GM18909 (cell line): ENCODE measurements around the gene PDE2A.
"Not testable (repeated sequence)": the region's sequence is repeated elsewhere in the genome, so short reads cannot be mapped to it uniquely, and the experiment has no call there.

Experiments used
- ATAC-seq: cut with Tn5 transposase; IDR thresholded peaks from one replicate; pipeline ENCODE4 v1.9.1; 2021; ENCODE audit warnings: mild to moderate bottlenecking; ENCODE audit not compliant: unreplicated experiment, poor library complexity

Gene PDE2A

GRCh38 chr11:72581067-72581466 is 93.2 kb downstream of the PDE2A start:
- ATAC-seq = no peak

DNA sequence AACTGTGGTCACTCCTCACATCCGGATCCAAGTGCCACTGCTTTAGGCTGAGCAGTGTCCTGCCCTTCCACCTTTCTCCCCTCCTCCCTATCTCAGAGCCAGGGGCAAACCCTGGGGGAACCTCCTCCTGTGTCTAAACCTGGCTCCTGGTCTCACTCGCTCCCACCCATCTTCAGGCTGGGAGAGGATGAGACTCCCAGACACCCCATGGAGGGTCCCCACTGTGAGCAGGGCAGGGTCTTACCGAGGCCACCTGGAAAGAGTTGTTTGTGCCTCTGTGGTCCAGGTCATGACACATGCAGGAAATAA is 93.6 kb downstream of the PDE2A start:
- no peak for ATAC-seq

- ATAC-seq = no peak
These were observed 94.2 kb downstream of the PDE2A start for GRCh38 chr11:72579816-72580641.

DNA sequence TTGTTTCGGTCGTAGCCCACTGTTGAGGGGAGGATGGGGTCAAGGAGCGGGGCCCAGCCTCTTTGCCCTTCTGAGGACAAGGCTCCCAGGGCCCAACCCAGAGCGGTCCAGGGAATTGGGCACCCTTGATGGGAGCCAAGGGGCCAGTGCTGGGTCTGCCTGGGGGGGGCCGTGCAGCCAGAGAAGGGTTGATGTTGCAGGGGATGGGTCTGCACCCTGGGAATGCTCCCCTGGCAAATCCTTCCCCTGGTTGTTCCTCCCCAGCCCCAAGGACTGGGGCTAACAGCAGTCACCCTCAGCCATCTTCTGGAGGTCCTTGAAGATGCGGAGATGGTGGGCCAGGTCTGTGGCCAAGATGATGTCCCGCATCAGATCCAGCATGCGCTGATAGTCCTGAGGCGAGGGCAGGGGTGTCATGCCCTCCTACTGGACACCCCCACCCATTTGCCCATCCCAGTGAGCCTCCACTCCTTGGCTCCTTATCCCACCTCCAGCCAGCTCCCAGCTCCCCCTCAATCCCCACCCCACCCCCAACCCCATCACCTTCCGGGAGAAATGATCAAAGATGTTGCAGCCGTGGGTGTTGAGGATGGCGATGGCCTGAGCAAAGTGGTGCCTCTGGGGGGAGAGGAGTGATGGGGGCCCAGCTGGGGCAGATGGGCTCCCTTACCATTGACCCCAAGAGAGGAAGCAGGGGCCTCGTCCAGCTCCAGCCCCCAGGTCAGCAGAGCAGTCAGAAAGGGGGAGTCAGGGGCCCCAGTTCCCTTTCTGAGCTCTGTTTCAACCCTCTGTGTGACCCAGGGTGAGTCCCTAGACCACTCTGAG is 95.0 kb downstream of the PDE2A start:
- no peak for ATAC-seq

- ATAC-seq = no peak
These were observed 95.7 kb downstream of the PDE2A start for GRCh38 chr11:72578566-72578965.

DNA sequence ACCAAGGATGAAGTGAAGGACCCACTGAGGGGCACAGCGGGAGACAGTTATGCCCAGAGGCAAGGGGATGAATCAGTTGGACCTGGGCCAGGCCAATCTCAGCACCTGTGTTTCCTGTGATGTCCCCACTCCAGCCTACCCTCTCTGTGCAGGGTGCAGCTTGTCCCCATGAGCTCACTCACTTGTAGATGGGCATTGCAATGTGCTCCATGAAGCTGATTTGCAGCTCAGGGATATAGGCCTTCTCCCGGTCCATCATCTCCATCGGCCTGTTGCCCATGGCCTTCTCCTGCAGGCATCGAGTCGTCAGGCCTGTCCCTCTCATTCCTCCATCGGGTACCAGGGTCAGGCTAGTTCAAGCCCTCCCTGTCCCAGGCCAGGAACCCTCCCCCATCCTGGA is 96.2 kb downstream of the PDE2A start:
- ATAC-seq = no peak

DNA sequence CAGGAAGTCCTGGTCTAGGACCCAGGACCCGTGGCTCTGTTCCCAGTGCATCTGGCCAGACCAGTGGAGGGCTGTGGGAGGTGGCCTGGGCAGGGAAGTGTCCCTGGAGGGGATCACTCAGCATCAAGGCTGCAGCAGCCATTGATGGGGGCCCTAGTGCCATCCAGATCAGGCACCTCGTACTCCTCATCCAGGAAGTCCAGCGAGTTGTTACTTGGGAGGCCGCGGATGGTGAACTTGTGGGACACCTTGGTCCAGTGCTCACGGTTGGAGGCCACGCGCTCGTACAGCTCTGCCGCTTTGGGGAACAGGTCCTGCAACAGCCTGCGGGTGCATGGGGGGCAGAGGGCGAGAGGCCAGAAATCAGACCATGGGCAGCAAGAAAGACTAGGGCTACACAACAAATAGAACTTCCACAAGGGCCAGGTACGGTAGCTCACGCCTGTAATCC is 96.9 kb downstream of the PDE2A start:
- no peak for ATAC-seq

DNA sequence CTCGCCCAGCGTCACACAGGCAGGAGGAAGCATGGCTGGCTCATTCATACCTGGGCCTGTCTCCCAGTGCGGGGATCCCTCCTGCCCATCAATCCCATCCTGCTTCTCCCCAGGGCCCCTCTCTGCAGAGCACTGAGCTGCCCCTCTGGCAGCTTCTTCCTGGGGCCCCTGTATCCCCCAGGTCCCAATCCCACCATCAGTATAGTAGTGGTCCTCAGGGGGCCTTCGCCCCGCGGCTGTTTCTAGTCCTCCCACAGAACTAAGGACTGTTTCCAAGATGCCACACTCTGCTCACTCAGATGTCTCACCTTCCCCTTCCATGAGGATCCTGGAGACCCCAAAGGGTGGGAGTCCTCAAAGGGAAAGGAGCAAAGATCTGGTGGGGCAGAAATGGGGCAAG is 97.6 kb downstream of the PDE2A start:
- ATAC-seq = no peak

DNA sequence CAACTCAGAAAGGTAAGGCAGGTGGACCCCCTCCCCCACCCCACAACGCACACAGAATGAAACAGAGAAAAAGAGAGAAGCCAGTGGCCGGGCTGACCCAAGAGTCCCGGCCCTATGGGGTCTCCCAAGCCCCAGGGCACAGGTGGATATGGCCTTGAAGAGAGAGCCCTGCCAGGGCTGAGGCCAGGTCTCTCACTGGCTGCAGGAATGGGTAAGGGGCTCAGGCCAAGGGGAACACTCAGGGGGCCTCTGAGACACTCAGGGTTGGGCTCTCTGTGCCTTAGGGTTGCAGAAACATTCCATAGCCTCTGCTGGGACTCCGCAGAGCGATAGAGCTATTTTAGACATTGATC is 98.0 kb downstream of the PDE2A start:
- no peak for ATAC-seq

DNA sequence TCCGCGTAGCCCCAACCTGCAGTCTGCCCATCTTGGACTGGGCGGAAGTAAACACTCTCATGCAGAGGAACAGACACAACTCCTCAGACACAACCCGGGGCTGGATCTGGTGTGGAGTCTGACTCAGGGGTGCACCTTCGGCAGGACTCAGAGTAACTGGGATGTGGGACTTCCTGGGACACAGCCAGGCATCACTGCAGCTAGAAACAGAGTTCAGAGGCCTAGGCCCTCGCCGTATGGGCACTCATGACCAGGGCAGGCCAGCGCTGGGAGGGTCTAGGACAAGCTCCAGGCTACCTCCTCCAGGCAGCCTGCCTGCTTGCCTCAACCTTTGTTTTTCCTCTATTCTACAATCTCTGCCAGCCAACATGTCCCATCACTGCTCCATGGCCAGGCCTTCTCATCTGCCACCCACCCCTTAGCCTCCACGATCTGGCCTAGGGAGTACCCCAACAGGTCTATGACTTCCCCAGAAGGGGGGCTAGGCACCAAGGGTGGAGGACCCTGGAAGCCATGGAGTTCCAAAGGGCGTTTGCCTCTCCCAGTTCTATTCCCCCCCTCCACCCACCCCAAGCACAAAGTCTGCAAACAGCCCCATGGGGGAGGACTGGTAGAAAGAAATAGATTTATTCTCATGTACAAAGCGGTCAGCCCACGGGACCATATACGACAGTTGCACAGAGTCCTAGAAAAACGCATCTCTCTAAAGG is 98.5 kb downstream of the PDE2A start:
- ATAC-seq = no peak

DNA sequence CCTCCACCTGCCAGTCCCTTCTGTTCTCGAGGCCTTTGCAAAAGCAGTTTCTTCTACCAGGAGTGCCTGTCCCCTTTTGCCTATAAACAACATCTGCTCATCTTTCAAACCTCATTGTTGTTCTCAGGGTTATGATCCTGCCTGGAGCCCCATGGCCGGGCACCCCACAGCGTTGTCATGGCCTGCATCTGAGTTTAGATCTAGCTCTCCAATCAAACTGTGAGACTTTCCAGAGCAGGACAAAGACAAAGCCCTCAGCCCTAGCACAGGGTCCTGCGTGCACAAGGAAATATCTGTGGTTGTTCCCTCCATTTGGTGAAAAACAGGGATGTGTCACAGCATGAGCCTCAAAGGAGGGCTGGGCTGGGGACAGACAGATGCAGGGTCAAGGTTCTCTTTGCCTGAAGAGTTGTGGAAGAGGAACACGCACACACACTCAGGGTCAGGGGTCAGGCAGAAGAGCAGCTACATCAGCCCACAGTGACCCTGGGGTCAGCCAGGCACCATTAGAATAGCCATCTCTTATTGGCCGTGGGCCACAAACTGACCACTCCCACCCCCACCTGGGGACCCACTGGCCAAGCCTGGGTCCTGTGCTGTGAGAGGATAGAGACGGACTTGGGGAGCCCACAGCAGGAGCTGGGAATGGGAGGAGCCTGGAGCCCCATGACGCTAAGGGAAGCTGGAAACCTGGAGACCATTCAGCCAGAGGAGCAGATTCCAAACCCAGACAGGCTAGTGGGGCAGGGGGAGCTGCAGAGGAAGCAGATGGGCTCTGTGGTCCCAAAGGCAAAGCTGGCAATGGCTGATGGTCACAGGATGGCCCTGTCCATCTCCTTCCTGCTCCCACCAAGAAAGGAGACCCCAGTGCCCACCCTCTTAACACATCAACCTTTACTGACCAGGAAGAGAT is 99.4 kb downstream of the PDE2A start:
- no peak for ATAC-seq

GRCh38 chr11:72573855-72574445 is 100.3 kb downstream of the PDE2A start:
- no peak for ATAC-seq

DNA sequence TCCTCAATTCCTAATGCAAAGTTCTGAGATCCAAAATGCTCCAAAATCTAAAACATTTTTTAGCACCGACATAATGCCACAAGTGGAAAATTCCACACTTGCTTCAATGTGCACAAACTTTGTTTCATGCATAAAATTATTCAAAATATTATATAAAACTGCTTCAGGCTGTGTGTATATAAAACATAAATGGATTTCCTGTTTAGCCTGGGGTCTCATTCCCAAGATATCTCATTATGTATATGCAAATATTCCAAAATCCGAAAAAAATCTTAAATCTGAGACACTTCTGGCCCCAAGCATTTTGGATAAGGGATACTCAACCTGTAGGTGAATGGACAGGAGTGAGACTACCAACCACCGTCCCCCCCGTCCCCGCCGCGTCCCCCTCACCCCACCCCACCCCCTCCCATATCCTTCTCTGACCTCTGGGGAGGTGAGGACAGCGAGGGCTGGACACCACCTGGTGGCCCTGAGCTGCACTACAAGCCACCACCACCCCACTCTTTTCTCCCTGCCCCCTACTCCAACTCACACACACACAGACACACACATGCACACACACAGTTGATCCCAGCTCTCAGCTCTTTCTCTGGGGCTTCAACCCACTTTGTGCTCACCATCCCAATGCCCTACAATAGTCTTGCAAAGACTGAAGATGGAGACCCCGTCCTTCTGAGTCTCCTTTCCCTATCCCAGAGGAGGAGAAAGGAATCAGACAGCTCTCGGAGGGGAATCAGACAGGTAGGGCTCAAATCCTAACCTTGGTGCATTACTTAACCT is 101.0 kb downstream of the PDE2A start:
- ATAC-seq = no peak

DNA sequence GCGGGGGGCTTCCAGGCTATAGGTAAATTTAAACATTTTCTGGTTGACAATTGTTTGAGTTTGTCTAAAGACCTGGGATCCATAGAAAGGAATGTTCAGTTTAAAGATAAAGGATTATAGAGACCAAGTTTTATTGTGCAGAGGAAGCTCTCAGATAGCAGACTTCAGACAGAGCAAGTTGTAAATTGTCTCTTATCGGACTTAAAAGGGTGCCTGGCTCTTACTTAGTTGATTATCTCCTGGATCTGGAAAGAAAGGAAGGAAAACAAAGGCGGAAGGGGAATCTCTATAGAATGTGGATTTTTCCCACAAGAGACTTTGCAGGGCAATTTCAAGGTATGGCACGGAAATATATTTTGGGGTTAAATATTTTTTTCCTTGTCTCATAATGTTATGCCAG is 101.7 kb downstream of the PDE2A start:
- not testable (repeated sequence) for ATAC-seq

- no peak for ATAC-seq
These were observed 103.1 kb downstream of the PDE2A start for GRCh38 chr11:72570893-72571661.

DNA sequence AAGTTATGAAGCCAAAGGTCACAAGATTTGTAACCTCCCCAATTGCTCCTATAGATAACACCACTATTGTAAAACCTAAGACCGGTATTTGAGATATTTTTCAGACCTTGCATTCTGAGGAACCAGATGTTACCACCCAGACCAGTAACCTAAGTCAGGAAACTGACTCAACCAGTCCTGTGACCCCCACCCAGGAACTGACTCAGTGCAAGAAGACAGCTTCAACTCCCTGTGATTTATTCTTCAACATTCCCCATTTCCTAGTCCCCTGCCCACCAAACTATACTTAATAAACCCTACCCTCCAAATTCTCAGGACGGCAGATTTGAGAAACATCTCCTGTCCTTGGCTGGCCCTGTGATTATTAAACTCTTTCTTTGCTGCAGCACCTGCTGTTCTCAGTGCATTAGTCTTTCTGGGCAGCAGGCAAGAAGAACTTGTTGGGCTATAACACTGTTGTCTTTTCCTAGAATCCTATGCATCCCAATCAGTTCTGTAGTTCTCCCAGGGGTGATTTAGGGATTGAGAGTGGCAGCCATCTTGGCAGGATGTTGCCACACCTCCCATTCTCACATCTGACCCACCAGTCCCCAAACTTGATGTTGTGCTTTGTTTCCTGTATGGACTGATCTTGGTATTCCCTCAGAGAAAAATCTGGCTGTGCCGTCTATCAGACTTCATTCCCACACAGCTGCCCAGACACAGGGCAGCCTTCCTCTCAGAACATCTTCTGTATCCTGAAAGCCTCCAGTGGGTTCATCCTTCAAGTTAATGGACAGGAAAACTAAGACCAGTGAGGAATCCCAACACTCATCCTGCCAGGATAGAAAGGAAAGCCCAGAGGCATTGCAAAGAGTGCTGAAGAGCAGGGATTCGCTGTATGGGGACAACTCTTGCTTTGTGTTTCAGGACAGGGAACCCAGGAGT is 104.0 kb downstream of the PDE2A start:
- ATAC-seq = no peak

GRCh38 chr11:72568861-72569260 is 105.4 kb downstream of the PDE2A start:
- no peak for ATAC-seq
